AG09319 (cell line): ENCODE measurements around the gene ARHGEF35.

Experiments
- DNase-seq: peaks from one replicate; pipeline ENCODE4 v3.0.0-alpha.2; 2010; ENCODE audit warnings: low read depth; ENCODE audit errors: extremely low read depth
- CTCF ChIP-seq: IDR thresholded peaks from 2 replicates; pipeline ENCODE4 v1.5.1; 2011; ENCODE audit warnings: low read depth, mild to moderate bottlenecking, inconsistent platforms, low read length, moderate library complexity

ARHGEF35 gene

DNA sequence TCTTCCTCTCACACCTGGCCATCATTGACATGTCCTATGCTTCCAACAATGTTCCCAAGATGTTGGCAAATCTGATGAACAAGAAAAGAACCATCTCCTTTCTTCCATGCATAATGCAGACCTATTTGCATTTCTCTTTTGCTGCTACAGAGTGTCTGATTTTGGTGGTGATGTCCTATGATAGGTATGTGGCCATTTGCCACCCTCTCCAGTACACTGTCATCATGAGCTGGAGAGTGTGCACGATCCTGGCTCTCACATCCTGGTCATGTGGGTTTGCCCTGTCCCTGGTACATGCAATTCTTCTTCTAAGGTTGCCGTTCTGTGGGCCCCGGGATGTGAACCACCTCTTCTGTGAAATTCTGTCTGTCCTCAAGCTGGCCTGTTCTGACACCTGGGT lies 53.4 kb downstream of the ARHGEF35 start:
- no peak for TF ChIP-seq CTCF
- DNase-seq: no peak

GRCh38 chr7:144137501-144137900 lies 58.1 kb downstream of the ARHGEF35 start:
- TF ChIP-seq CTCF: no peak
- no peak for DNase-seq
